SK-N-SH (cell line): ENCODE data around the gene MON2.

Source experiments
- EP300 ChIP-seq, 2 experiments: IDR thresholded peaks; 2 replicates each; pipeline versions ENCODE4 v1.4.0 to v1.6.1; 2012; ENCODE audit warnings: borderline replicate concordance in 1 of 2, low read depth in 1 of 2, low read length in 1 of 2
- EZH2phosphoT487 ChIP-seq: fragments of 200-600 bp; sonication (generic); IDR thresholded peaks from 2 replicates; pipeline ENCODE4 v1.6.1; 2017; ENCODE audit warnings: low read depth, mixed run types, mild to moderate bottlenecking, antibody characterized with exemption, moderate library complexity, borderline replicate concordance
- POLR2AphosphoS5 ChIP-seq: IDR thresholded peaks from 2 replicates; pipeline ENCODE4 v1.6.1; 2012; ENCODE audit warnings: low read depth, low read length
- RAD21 ChIP-seq: IDR thresholded peaks from 2 replicates; pipeline ENCODE4 v1.6.1; 2012; ENCODE audit warnings: mild to moderate bottlenecking, low read length
- SMC3 ChIP-seq: IDR thresholded peaks from 2 replicates; pipeline ENCODE4 v1.6.1; 2012; ENCODE audit warnings: low read depth, low read length, improper control_type of control experiment
- YY1 ChIP-seq: IDR thresholded peaks from 2 replicates; pipeline ENCODE4 v1.4.0; 2012; ENCODE audit warnings: low read depth, mild to moderate bottlenecking
- TF ChIP-seq, protein P1 (sequence below): fragments of 200-600 bp; sonication (generic); IDR thresholded peaks from 2 replicates; pipeline ENCODE4 v1.6.1; 2017; ENCODE audit warnings: antibody characterized with exemption, mild to moderate bottlenecking, moderate library complexity
- TF ChIP-seq, protein P2 (sequence below): IDR thresholded peaks from 2 replicates; pipeline ENCODE4; 2012

DNA sequence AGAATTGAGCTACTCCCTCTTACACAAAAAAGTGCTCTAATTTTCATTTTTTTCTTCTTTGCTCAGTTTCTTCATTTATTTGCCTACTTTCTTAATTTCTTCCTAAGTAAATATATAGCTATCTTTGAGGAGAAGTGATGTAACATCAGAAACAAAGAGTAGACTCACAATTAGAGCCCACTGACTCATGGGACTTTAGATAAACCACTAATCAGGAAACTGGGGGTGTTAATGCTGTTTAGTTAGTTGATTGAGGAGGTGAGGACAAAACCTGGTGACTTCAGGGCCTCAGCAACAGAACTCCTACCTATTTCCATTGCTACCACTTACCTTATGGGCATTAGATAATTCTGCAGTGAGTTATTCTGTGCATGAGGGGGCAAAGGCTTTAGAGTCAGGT lies 151.7 kb downstream of the MON2 start:
- TF ChIP-seq YY1 (no peak), EZH2phosphoT487 (no peak), RAD21 (no peak), SMC3 (no peak), EP300 (IDR thresholded peaks at IDR 0.05; ENCODE audit: borderline replicate concordance in 1 of 2, low read depth in 1 of 2, low read length in 1 of 2) (no peak), POLR2AphosphoS5 (0 out of 2 replicates have a peak, but pooled peaks have one; percentile 11)
- TF ChIP-seq, protein P1, sequence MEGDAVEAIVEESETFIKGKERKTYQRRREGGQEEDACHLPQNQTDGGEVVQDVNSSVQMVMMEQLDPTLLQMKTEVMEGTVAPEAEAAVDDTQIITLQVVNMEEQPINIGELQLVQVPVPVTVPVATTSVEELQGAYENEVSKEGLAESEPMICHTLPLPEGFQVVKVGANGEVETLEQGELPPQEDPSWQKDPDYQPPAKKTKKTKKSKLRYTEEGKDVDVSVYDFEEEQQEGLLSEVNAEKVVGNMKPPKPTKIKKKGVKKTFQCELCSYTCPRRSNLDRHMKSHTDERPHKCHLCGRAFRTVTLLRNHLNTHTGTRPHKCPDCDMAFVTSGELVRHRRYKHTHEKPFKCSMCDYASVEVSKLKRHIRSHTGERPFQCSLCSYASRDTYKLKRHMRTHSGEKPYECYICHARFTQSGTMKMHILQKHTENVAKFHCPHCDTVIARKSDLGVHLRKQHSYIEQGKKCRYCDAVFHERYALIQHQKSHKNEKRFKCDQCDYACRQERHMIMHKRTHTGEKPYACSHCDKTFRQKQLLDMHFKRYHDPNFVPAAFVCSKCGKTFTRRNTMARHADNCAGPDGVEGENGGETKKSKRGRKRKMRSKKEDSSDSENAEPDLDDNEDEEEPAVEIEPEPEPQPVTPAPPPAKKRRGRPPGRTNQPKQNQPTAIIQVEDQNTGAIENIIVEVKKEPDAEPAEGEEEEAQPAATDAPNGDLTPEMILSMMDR: no peak
- TF ChIP-seq, protein P2, sequence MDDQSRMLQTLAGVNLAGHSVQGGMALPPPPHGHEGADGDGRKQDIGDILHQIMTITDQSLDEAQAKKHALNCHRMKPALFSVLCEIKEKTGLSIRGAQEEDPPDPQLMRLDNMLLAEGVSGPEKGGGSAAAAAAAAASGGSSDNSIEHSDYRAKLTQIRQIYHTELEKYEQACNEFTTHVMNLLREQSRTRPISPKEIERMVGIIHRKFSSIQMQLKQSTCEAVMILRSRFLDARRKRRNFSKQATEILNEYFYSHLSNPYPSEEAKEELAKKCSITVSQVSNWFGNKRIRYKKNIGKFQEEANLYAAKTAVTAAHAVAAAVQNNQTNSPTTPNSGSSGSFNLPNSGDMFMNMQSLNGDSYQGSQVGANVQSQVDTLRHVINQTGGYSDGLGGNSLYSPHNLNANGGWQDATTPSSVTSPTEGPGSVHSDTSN: no peak
